HepG2 (cell line): ENCODE data around the gene NELL2. TPM values are rescaled to one million over a fixed set of nuclear protein-coding genes. Genes with fewer than 3 reads are reported as not detected.

Experiments used
- ATAC-seq: fragments of 200-7000 bp; cut with Tn5 transposase; 3 replicates; pipeline ENCODE4 v1.9.1; 2020; ENCODE audit warnings: mild to moderate bottlenecking, moderate library complexity
- BruUV-seq: library from RNA; stranded (reverse); fragments of 400-500 nt; replicated peaks from 2 replicates; lab custom pipeline; 2021; lab: Mats Ljungman, UMichigan
- CTCF ChIA-PET: fragments of 300-600 bp; formaldehyde crosslinking; extraction: SDS; loops from one replicate; lab custom pipeline; 2021; ENCODE audit warnings: low total read pairs, inconsistent platforms, low intra/inter-chr PET ratio; lab: Yijun Ruan, JAX
- POLR2A ChIA-PET: fragments of 350-600 bp; sonication (Branson Sonifier 250); formaldehyde crosslinking; loops from one replicate; lab custom pipeline; 2020; ENCODE audit warnings: antibody characterized with exemption, inconsistent platforms; lab: Yijun Ruan, JAX
- DNase-seq: peaks from one replicate; pipeline ENCODE4 v3.0.0-alpha.2; 2015; ENCODE audit warnings: low spot score
- FAIRE-seq: peaks from 3 replicates; lab custom pipeline; 2011; peaks lifted over from hg19 to GRCh38; lab: Jason Lieb, UNC
- H2AFZ ChIP-seq: one replicate; pipeline ENCODE4 v1.6.1; 2011; ENCODE audit warnings: low read length, inconsistent platforms
- H3K27ac ChIP-seq: fragments of 300-600 bp; 3 replicates; pipeline ENCODE4 v1.8.0; 2011; ENCODE audit warnings: mixed run types, mild to moderate bottlenecking, mixed read lengths, low read length, inconsistent platforms; ENCODE audit not compliant: insufficient read depth; ENCODE audit errors: extremely low read length
- H3K27me3 ChIP-seq, 2 experiments: fragments of 200-600 bp in 1 of 2; 2 replicates in 1 of 2; 3 replicates in 1 of 2; pipeline versions ENCODE4 v1.6.0 to v1.8.0; 2011; ENCODE audit warnings: low read length in 2 of 2, mild to moderate bottlenecking in 2 of 2, moderate library complexity in 2 of 2, inconsistent platforms in 1 of 2; ENCODE audit not compliant: insufficient read depth in 2 of 2, control insufficient read depth in 1 of 2
- H3K36me3 ChIP-seq, 2 experiments: fragments of 200-600 bp in 1 of 2; replicated peaks in 1 of 2; 2 replicates in 1 of 2; 3 replicates in 1 of 2; pipeline versions ENCODE4 v1.5.1 to v1.8.0; 2011; ENCODE audit warnings: low read length in 2 of 2, inconsistent platforms in 1 of 2; ENCODE audit not compliant: insufficient read depth in 2 of 2, control insufficient read depth in 1 of 2
- H3K4me1 ChIP-seq: 2 replicates; pipeline ENCODE4 v1.5.1; 2012; ENCODE audit warnings: low read length, inconsistent platforms; ENCODE audit not compliant: insufficient read depth
- H3K4me2 ChIP-seq: 2 replicates; pipeline ENCODE4 v1.6.0; 2011; ENCODE audit warnings: low read depth, low read length, inconsistent platforms
- H3K4me3 ChIP-seq, 3 experiments: fragments of 200-600 bp in 1 of 3; sonication (generic), shearing (Covaris generic) in 1 of 3; replicated peaks in 1 of 3; 2 replicates each; pipeline ENCODE4 v1.5.1; 2011 to 2016; ENCODE audit warnings: low read length in 3 of 3, inconsistent platforms in 2 of 3, low read depth in 2 of 3, mild to moderate bottlenecking in 2 of 3, control low read depth in 1 of 3, mixed read lengths in 1 of 3; ENCODE audit not compliant: insufficient read depth in 1 of 3
- H3K79me2 ChIP-seq: one replicate; pipeline ENCODE4 v1.6.1; 2011; ENCODE audit warnings: low read length, inconsistent platforms; ENCODE audit not compliant: insufficient read depth
- H3K9ac ChIP-seq: 2 replicates; pipeline ENCODE4 v1.6.0; 2011; ENCODE audit warnings: mild to moderate bottlenecking, low read depth, low read length, inconsistent platforms; ENCODE audit not compliant: insufficient read depth
- H3K9me3 ChIP-seq: 2 replicates; pipeline ENCODE4 v1.5.1; 2012; ENCODE audit warnings: mild to moderate bottlenecking, low read length
- H4K20me1 ChIP-seq: 2 replicates; pipeline ENCODE4 v1.6.0; 2011; ENCODE audit warnings: inconsistent platforms, mild to moderate bottlenecking, low read length, moderate library complexity; ENCODE audit not compliant: insufficient read depth
- AFF4 ChIP-seq: sonication (generic); formaldehyde crosslinking; IDR thresholded peaks from 2 replicates; pipeline ENCODE4 v1.4.0; 2020; ENCODE audit warnings: missing genetic modification reagents
- BHLHE40 ChIP-seq: IDR thresholded peaks from 2 replicates; pipeline ENCODE4 v1.6.1; 2011; ENCODE audit warnings: low read length, improper control_type of control experiment
- CCDC6 ChIP-seq: sonication (generic); formaldehyde crosslinking; IDR thresholded peaks from 2 replicates; pipeline ENCODE4 v1.8.1; 2022; ENCODE audit warnings: mild to moderate bottlenecking, missing genetic modification reagents, moderate library complexity
- ELK4 ChIP-seq: sonication (generic); formaldehyde crosslinking; IDR thresholded peaks from 2 replicates; pipeline ENCODE4 v1.9.0; 2021; ENCODE audit warnings: missing genetic modification reagents, borderline replicate concordance
- FOXO4 ChIP-seq: sonication (generic); formaldehyde crosslinking; conservative IDR thresholded peaks from 2 replicates; pipeline ENCODE4 v1.8.1; 2023; ENCODE audit warnings: missing genetic modification reagents
- JUNB ChIP-seq: sonication (generic); formaldehyde crosslinking; IDR thresholded peaks from 2 replicates; pipeline ENCODE4 v1.8.0; 2022; ENCODE audit warnings: missing genetic modification reagents, mild to moderate bottlenecking, borderline replicate concordance
- POLR2AphosphoS5 ChIP-seq: IDR thresholded peaks from 2 replicates; pipeline ENCODE4 v1.6.1; 2012; ENCODE audit warnings: low read depth, low read length
- RARG ChIP-seq: sonication (generic); formaldehyde crosslinking; IDR thresholded peaks from 2 replicates; pipeline ENCODE4 v1.4.0; 2020; ENCODE audit warnings: low read depth, mild to moderate bottlenecking, missing genetic modification reagents
- REL ChIP-seq: sonication (generic); formaldehyde crosslinking; conservative IDR thresholded peaks from 2 replicates; pipeline ENCODE4 v1.8.0; 2022; ENCODE audit warnings: mild to moderate bottlenecking, missing genetic modification reagents, moderate library complexity
- SCMH1 ChIP-seq: sonication (generic); formaldehyde crosslinking; IDR thresholded peaks from 2 replicates; pipeline ENCODE4 v1.9.0; 2021; ENCODE audit warnings: missing genetic modification reagents, mild to moderate bottlenecking, borderline replicate concordance
- ZNF772 ChIP-seq: sonication (generic); formaldehyde crosslinking; IDR thresholded peaks from 2 replicates; pipeline ENCODE4 v1.5.0; 2020; ENCODE audit warnings: mild to moderate bottlenecking, missing genetic modification reagents
- WGBS: methylation state at CpG from one replicate; pipeline ENCODE4 v1.1.6; 2017; ENCODE audit warnings: low lambda C conversion rate; 5-methylcytosine and 5-hydroxymethylcytosine counted together
- in situ Hi-C: cut with HindIII; loops from 2 replicates; pipeline ENCODE4 v1.10.0; 2017; ENCODE audit warnings: low pct_unique_long_range_greater_than_20kb; ENCODE audit not compliant: extremely low pct_ligation_motif_present
- intact Hi-C: fragments of 100-400 bp; cut with micrococcal nuclease; formaldehyde crosslinking; loops from one replicate; pipeline ENCODE4 v1.10.0; 2022; ENCODE audit not compliant: unreplicated experiment
- polyA plus RNA-seq, 8 experiments: library from polyadenylated mRNA; depleted of rRNA in 3 of 8; stranded (reverse) in 7 of 8; unstranded in 1 of 8; fragments of >200 nt; fragmentation: Illumina TruSeq in 4 of 8; extraction: Trizol in 4 of 8; gene quantifications; 2 replicates each; pipeline versions ENCODE4 v1.2.1 to v1.2.3, GENCODE V29; 2011 to 2016; ENCODE audit warnings: low read depth in 4 of 8, missing spikeins in 1 of 8, mixed read lengths in 1 of 8; ENCODE audit not compliant: insufficient read depth in 1 of 8
- total RNA-seq, 5 experiments: library from RNA; depleted of rRNA; stranded (reverse); fragments of >200 nt; fragmentation: Illumina TruSeq; extraction: Trizol; gene quantifications; 2 replicates each; pipeline ENCODE4 v1.2.3, GENCODE V29; 2016; ENCODE audit warnings: low read depth in 1 of 5
- TF ChIP-seq, protein P1 (sequence below): sonication (generic); formaldehyde crosslinking; IDR thresholded peaks from 2 replicates; pipeline ENCODE4 v1.4.0; 2020; ENCODE audit warnings: missing genetic modification reagents

NELL2 gene
- total and polyA plus RNA-seq, 2 of the 13 experiments (the other 11 are each of a cell fraction or from before 2014, with no cell fraction given), result 0.11 TPM; not detected in 1

DNA sequence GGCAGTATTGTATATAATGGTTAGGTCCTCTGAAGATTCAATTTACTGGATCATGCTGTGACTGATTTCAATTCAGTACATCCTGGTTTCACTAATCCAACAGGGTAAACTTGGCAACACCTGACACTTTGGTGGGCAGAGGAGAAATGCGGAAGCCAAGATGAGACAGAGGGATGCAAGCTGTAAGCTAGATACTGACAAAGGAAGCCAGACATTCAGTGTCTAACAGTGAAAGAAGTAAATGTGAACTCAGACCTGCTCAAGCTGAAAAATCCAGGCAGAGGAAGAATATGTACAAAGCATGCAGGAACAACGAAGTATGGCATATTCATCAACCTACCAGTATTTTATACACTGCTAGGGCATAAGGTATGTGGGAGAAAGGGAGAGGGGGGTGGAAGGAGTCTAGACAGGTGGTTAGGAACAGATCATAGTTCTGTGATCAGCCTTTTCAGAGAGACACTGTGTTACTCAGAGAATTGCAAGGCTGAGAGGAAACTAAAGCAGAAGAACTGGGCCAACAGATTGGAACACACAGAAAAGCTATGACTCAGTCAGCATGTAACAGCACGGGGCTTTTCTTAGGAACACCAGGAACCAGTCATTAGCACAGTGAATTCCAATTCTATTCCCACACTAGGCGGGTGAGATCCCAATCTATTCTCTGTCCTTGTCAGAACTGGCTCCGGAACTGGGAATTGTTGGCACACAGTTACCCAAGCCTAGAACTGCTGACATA is 40.3 kb downstream of the NELL2 start:
- Histone ChIP-seq H3K27me3 (no peaks in the 10 kb centered on the region), H3K27ac (no peak overlapping the region), H2AFZ (no peak overlapping the region), H4K20me1 (no peaks in the 10 kb centered on the region), H3K79me2 (no peaks in the 10 kb centered on the region), H3K4me3 (no peak overlapping the region), H3K4me2 (no peak overlapping the region), H3K4me1 (no peaks in the 10 kb centered on the region), H3K36me3 (no peaks in the 10 kb centered on the region), H3K9me3 (no peaks in the 10 kb centered on the region), H3K9ac (no peak overlapping the region)
- in situ Hi-C loops, result no loop called here
- BruUV-seq, result no TSS peak
- FAIRE-seq, result no peak
- intact Hi-C loops, result no loop called here
- no peak for ATAC-seq
- no peak for DNase-seq
- POLR2A ChIA-PET, result no interaction called here
- WGBS, result 39% methylated on average over 5 of the region's 5 CpGs
- CTCF ChIA-PET, result no interaction called here
- no peak for TF ChIP-seq BHLHE40
- no peak for TF ChIP-seq RARG (CRISPR knock-in tag)
- TF ChIP-seq ZNF772 (CRISPR knock-in tag), result no peak
- no peak for TF ChIP-seq ELK4 (CRISPR knock-in tag)
- no peak for TF ChIP-seq FOXO4 (CRISPR knock-in tag)
- no peak for TF ChIP-seq JUNB (CRISPR knock-in tag)
- TF ChIP-seq REL (CRISPR knock-in tag), result no peak
- no peak for TF ChIP-seq AFF4 (CRISPR knock-in tag)
- TF ChIP-seq, protein P1, sequence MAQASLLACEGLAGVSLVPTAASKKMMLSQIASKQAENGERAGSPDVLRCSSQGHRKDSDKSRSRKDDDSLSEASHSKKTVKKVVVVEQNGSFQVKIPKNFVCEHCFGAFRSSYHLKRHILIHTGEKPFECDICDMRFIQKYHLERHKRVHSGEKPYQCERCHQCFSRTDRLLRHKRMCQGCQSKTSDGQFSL (CRISPR knock-in tag), result no peak
- no peak for TF ChIP-seq SCMH1
- no peak for TF ChIP-seq POLR2AphosphoS5
- no peak for TF ChIP-seq CCDC6 (CRISPR knock-in tag)
